Measurements from ENCODE around the gene CABP1. TPM values are rescaled to one million over a fixed set of nuclear protein-coding genes. Genes with fewer than 3 reads are reported as not detected.

The CABP1 gene
- total and polyA plus RNA-seq, 2 of the 13 experiments (the other 11 are each of a cell fraction or from before 2014, with no cell fraction given): not detected

DNA sequence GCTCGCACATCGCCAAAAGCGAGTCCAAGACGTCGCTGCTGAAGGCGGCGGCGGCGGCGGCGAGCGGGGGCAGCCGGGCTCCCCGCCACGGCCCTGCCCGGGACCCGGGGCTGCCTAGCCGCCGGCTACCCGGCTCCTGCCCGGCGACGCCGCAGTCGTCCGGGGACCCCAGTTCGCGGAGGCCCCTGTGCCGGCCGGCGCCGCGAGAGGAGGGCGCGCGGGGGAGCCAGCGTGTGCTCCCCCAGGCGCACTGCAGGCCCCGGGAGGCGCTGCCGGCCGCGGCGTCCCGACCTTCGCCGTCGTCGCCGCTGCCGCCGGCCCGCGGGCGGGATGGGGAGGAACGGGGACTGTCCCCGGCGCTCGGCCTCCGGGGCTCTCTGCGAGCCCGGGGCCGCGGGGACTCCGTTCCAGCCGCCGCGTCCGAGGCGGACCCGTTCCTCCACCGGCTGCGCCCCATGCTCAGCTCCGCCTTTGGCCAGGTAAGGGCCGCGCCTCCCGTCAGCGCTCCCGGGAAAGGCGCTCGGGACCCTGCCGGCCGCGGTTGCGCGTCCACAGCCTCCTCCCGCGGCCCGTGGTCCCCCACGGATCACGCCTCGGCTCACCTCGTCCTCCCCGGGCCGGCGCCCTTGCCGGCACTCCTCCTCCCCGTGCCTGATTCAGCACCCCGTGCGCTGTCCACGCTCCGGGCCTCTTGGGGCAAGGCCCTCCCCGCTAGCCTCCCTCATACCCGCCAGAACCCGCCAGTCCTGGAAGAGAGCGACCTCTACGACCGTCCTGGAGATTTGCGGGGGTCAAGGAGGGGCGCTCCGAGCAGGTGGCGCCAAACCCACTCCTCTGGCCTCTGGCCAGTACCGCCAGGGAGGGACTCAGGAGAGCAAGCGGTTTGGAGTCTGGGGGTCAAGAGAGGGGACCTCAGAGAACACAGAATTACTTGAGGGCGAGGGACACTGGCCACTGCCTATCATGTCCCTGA is 721 bp downstream of the CABP1 start (continued):
- TF ChIP-seq, protein P1, sequence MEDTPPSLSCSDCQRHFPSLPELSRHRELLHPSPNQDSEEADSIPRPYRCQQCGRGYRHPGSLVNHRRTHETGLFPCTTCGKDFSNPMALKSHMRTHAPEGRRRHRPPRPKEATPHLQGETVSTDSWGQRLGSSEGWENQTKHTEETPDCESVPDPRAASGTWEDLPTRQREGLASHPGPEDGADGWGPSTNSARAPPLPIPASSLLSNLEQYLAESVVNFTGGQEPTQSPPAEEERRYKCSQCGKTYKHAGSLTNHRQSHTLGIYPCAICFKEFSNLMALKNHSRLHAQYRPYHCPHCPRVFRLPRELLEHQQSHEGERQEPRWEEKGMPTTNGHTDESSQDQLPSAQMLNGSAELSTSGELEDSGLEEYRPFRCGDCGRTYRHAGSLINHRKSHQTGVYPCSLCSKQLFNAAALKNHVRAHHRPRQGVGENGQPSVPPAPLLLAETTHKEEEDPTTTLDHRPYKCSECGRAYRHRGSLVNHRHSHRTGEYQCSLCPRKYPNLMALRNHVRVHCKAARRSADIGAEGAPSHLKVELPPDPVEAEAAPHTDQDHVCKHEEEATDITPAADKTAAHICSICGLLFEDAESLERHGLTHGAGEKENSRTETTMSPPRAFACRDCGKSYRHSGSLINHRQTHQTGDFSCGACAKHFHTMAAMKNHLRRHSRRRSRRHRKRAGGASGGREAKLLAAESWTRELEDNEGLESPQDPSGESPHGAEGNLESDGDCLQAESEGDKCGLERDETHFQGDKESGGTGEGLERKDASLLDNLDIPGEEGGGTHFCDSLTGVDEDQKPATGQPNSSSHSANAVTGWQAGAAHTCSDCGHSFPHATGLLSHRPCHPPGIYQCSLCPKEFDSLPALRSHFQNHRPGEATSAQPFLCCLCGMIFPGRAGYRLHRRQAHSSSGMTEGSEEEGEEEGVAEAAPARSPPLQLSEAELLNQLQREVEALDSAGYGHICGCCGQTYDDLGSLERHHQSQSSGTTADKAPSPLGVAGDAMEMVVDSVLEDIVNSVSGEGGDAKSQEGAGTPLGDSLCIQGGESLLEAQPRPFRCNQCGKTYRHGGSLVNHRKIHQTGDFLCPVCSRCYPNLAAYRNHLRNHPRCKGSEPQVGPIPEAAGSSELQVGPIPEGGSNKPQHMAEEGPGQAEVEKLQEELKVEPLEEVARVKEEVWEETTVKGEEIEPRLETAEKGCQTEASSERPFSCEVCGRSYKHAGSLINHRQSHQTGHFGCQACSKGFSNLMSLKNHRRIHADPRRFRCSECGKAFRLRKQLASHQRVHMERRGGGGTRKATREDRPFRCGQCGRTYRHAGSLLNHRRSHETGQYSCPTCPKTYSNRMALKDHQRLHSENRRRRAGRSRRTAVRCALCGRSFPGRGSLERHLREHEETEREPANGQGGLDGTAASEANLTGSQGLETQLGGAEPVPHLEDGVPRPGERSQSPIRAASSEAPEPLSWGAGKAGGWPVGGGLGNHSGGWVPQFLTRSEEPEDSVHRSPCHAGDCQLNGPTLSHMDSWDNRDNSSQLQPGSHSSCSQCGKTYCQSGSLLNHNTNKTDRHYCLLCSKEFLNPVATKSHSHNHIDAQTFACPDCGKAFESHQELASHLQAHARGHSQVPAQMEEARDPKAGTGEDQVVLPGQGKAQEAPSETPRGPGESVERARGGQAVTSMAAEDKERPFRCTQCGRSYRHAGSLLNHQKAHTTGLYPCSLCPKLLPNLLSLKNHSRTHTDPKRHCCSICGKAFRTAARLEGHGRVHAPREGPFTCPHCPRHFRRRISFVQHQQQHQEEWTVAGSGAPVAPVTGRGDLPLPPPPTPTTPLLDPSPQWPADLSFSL (CRISPR knock-in tag; IDR thresholded peaks at IDR 0.05): no peak
- no peak for TF ChIP-seq FOXO1 (CRISPR knock-in tag; IDR thresholded peaks at IDR 0.05)
- TF ChIP-seq HDAC1 (CRISPR knock-in tag; IDR thresholded peaks at IDR 0.05): no peak
- TF ChIP-seq, protein P2, sequence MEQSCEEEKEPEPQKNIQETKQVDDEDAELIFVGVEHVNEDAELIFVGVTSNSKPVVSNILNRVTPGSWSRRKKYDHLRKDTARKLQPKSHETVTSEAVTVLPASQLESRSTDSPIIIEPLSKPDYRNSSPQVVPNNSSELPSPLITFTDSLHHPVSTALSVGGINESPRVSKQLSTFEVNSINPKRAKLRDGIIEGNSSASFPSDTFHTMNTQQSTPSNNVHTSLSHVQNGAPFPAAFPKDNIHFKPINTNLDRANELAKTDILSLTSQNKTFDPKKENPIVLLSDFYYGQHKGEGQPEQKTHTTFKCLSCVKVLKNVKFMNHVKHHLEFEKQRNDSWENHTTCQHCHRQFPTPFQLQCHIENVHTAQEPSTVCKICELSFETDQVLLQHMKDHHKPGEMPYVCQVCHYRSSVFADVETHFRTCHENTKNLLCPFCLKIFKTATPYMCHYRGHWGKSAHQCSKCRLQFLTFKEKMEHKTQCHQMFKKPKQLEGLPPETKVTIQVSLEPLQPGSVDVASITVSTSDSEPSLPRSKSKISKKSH (CRISPR knock-in tag; IDR thresholded peaks at IDR 0.05; ENCODE audit: borderline replicate concordance): no peak
- no peak for TF ChIP-seq SOX13 (IDR thresholded peaks at IDR 0.05)
- peak in 1 of 2 experiments; percentile 7; a peak in 1 of 4 replicates for TF ChIP-seq SOX13 (CRISPR knock-in tag; conservative IDR thresholded peaks at IDR 0.05 in 1 of 2, IDR thresholded peaks at IDR 0.05 in 1 of 2)
- TF ChIP-seq TCF7 (IDR thresholded peaks at IDR 0.05; ENCODE audit: low read depth): no peak
- peak; percentile 63 for TF ChIP-seq SAP130 (CRISPR knock-in tag; IDR thresholded peaks at IDR 0.05; ENCODE audit: low read depth)
- TF ChIP-seq ZNF296 (CRISPR knock-in tag; conservative IDR thresholded peaks at IDR 0.05): no peak
- TF ChIP-seq ZFY (CRISPR knock-in tag; IDR thresholded peaks at IDR 0.05): peak; percentile 44
- TF ChIP-seq NCOR1 (IDR thresholded peaks at IDR 0.05; ENCODE audit: borderline replicate concordance, low read length): no peak
- TF ChIP-seq, protein P3, sequence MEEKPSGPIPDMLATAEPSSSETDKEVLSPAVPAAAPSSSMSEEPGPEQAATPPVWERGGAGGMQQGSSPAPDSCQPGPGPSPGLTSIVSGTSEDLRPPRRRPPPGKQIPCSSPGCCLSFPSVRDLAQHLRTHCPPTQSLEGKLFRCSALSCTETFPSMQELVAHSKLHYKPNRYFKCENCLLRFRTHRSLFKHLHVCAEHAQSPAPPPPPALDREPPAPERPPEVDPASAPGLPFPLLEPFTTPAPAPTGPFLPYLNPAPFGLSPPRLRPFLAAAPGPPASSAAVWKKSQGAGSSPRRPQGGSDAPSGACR (CRISPR knock-in tag; IDR thresholded peaks at IDR 0.05): no peak
- no peak for TF ChIP-seq ZNF468 (CRISPR knock-in tag; IDR thresholded peaks at IDR 0.05)
- TF ChIP-seq PHF5A (CRISPR knock-in tag; IDR thresholded peaks at IDR 0.05; ENCODE audit: low read depth, unreplicated experiment): no peak
- no peak for TF ChIP-seq PRPF4 (IDR thresholded peaks at IDR 0.05; ENCODE audit: low read depth, low read length, poor library complexity, severe bottlenecking)
- 0 out of 2 replicates have a peak, but pooled peaks have one; percentile 40 for TF ChIP-seq WIZ (CRISPR knock-in tag; IDR thresholded peaks at IDR 0.05)
- TF ChIP-seq POLR2G (IDR thresholded peaks at IDR 0.05; ENCODE audit: low read depth, low read length): no peak
- no peak for TF ChIP-seq FOSL2 (CRISPR knock-in tag; IDR thresholded peaks at IDR 0.05)
- TF ChIP-seq SMAD1 (CRISPR knock-in tag; IDR thresholded peaks at IDR 0.05; ENCODE audit: borderline replicate concordance, low read depth): no peak
- no peak for TF ChIP-seq SP1 (IDR thresholded peaks at IDR 0.05)
- no peak for TF ChIP-seq SP1 (CRISPR knock-in tag; IDR thresholded peaks at IDR 0.05)
- TF ChIP-seq AHR (CRISPR knock-in tag; IDR thresholded peaks at IDR 0.05): no peak
- no peak for TF ChIP-seq TAF1 (CRISPR knock-in tag; IDR thresholded peaks at IDR 0.05)
